Germinal center (tissue), 1 donor: Measurements from ENCODE around the gene KRT33A.

Source experiments
- DNase-seq: peaks from one replicate; pipeline ENCODE4 v3.0.0; 2012; ENCODE audit warnings: mixed read lengths, low spot score

KRT33A gene

DNA sequence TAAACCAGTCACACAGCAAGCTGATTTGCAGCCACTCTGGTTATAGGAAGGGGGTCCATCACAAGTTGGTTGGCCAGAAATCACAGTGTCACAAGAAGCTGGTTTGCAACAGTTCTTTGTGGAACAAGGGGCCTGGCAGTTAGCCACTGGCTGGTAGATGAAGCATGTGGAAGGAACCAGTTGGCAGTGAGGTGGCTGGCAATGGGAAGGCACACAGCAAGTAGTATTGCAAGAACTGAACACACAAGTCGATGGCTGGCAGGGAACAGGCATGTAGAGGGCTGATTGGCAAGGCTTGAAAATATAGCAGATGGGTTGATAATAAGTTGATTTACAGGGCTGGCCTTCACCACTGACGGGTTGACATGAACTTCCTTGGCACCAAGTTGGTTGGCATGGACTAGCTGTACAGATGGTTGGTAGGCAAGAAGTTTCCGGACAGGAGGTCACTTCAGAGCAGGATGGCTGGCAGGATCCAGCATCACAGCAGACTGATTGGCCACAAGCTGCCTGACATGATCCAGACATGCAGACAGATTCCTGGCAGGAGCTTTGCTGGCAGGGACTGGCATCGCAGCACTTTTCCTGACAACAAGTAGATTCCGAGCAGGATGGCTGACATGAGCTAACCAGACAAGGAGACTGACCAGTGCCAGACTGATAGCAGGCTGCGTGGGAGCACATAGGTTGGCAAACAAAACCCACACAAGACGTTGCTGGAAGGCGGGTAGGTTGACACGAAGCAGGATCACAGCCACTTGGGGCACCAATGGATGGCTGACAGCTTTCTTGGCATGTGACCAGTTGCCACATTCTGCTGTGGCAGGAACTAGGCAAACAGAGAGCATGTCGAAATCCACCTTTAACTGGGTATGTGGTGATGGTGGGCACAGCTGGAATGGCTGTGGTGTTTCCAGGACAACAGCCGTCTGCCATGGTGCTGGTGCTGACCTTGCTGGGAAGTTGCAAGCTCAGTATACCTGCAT, 48.4 kb downstream of the KRT33A start, which contains the start of gene KRTAP29-1:
TSS of gene KRTAP29-1 (minus strand) at position 936 of the 986 bp plus-strand sequence. CDS start at position 936, 0 bp downstream.
- DNase-seq, result no peak

DNA sequence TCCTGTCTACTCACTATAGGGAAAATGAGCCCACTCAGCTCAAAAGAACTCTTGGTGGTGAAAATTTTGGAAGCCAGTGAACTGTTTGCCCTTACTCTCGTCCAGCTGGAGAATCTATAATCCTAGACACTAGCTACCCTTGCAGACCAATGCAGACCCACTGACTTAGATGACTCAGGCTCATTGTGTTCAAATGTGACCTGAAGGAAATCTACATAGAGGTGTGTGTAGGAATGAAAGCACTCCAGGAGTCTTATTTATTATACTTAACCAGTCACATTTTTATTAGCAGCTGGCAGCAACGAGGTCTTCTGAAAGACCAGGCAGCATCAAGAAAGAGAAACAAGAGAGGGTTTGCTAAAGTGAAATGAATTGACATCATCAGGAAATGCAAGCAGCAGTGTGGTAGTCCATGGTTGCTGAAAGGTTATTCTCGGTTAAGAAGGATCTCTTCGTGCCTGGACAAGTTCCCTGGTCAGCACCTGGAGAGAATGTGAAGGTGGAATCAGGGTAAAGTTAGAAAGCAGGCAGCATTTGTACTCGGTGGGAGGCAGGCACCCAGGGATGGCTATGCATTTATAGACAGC, 49.3 kb downstream of the KRT33A start:
- no peak for DNase-seq

DNA sequence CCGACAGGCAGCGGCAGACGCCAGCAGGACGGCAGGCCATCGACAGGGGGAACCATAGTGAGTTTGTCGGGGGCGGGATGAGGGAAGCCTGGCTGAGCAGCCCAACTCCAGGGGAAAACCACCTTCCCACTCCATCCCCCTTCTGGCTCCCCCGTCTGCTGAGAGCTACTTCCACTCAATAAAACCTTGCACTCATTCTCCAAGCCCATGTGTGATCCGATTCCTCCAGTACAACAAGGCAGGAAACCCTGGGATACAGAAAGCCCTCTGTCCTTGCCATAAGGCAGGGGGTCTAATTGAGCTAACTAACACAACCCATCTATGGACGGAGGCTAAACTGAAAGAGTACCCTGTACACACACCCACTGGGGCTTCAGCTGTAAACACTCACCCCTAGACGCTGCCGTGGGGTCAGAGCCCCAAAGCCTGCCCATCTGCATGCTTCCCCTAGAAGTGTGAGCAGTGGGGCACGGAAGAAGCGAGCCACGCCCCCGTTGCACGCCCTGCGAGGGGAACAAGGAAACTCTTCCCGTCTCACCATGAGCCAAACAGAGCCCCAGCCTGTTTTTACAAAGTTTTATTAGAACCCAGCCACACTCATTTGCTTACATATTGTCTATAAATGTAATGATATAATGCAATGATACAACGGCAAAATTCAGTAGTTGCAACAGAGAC, 52.0 kb downstream of the KRT33A start:
- DNase-seq, result no peak

GRCh38 chr17:41296846-41297245, 53.8 kb downstream of the KRT33A start:
- DNase-seq, result no peak
